CMK (cell line): ENCODE measurements around the gene FARP1.

Source experiments
- DNase-seq: peaks from one replicate; pipeline ENCODE4 v3.0.0-alpha.2; 2010; ENCODE audit warnings: low read depth

FARP1 gene

DNA sequence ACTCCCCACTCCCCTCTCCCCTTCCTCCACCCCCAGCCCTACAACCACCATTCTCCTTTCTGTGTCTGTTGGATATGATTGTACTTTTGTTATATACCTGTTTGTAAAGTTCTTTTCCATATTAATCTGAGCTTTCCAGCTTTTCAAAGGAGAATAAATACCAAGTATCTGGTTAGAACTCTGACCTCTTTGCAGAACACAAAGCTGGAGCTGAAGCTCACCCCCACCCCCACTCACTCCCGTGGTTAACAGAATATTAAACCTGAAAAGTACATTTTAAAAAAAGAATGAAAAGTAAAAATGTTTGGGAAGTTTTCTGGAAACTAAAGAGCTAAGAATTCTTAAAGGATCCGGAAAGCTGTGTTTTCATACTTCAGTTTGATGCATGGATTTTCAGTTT, 189.3 kb downstream of the FARP1 start:
- no peak for DNase-seq

DNA sequence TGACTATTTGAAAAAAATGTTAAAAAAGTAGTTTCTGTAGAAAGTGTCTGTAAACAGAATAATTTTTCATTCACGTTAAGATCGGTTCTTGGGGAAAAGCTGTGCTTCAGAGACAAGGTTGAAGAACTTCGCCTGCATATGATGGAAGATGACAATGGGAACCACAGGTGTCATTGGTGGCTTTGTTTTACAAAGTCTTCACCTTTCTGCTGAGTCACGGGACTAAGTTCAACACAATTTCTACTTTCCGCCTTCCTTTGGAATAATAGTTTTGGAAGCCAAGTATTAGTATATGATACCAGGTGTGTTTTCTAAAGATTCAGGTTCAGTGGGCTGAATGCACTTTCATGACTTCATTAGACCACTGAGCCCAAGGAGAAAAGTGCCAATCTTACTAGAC, 189.8 kb downstream of the FARP1 start:
- no peak for DNase-seq

DNA sequence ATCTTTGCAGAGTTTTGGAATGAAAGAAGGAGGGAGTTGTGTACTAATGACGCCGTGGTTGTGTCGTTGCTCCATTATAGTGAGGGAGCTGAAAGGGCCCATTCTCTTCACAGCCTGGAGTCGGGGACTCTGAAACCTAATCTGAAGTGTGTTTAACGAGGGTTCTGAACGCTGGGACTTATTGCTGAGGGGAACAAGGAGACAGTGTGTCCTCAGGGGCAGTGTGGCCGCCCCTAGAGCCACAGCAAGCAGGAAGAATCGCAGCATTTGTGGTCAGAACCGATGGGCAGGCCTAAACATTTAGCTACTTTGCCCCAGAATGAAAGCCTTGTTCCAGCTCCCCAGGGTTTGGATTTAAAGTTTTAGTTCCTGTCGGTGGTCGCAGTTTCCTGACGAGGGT, 190.6 kb downstream of the FARP1 start:
- DNase-seq, result no peak

DNA sequence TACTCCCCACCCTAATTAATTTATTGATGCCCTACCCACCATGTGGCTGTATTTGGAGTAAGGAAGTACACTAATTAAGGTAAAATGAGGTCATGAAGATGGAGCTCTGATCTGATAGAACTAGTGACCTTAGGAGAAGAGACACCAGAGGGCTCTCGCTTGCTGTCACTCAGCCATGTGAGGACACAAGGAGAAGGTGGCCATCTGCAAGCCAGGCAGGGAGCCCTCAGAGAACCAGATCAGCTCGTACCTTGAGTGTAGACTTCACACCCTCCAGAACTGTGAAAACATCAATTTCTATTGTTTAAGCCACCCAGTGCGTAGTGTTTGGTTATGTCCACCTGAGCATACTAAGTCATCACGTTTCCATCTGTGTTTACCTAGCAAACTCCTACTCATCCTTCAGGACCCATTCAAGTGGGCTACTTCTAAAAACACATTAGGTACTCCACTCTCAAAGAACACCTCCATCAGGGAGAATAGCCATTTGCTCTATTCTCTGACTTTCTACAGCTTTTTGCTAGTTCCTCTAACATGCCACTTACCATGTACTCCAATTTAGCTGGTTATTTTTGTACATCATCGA, 191.8 kb downstream of the FARP1 start:
- no peak for DNase-seq

DNA sequence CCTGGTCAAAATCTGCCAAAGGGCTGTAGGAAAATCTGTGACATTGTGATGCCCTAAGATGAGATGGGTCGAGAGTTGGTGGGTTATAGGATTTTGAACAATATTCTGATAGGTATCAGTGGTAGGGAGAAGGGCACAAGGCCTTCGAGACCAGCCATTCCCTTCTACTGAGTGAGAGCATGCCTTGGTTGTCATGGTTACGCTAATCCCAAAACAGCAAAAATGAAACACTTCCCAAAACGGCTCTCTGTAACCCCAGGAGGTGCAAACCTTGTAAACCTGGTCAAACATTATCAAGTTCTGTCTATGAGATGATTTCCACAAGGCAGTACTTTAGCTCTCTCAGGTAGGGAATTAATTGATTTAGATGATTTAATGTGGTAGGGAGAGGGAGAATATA, 192.8 kb downstream of the FARP1 start:
- DNase-seq, result no peak

DNA sequence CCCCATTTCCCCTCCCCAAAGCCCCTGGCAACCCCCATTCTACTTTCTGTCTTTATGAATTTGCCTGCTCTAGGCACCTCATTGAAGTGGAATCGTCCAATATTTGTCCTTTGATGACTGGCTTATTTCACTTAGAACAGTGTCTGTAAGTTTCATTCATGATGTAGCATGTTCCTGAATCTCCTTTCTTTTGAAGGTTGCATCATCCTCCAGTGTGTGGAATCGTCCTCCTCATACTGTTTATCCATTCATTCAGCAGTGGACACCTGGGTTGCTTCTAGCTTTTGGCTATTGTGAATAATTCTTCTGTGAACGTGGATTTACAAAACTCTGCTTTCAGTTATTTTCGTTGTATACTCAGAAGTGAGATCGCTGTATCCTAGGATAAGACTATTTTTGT, 195.4 kb downstream of the FARP1 start:
- DNase-seq, result no peak

DNA sequence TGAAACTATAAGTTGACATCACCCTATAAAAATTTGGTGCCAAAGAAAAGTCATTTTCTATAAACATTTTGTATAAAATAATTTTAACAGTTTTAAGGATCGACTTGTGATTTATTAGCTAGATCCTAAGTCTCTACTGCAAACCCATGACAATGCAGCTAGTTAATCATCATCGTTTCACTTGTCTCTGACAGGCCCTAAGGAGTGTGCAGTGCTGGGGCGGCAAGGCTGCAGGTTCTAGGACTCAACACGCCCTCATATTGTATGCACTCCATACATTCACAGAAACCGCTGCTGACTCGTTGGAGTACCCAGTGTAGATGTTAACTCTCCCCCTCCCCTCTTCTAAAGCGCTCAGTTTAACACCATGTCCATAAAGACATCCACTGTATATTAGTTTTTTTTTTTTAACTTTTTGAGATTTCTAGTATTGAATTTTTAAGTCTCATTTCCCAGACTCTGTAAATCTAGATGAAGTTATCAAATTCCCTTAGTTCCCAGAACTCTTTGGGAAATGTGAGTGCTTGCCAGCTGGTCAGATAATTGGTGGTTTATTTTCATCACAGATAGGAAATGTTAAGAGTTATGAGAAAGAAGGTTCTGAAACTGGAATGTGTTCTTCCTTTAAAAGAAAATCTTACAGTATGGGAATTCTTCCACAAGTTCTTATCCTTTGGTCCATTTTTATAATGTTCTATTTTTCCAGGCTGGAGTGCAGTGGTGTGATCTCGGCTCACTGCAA, 197.0 kb downstream of the FARP1 start:
- no peak for DNase-seq

DNA sequence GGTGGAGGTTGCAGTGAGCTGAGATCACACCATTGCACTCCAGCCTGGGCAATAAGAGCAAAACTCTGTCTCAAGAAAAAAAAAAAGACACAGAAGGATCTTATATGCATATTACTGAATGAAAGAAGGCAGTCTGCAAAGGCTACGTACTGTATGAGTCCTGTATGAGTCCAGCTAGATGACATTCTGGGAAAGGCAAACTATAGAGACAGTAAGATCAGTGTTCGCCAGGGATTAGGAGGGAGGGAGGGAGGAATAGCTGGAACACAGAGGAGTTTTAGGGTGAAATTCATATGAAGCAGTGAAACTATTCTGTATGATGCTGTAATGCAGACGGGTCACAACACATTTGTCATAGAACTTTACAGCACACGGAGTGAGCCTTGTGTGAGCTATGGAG, 200.1 kb downstream of the FARP1 start:
- DNase-seq, result no peak

DNA sequence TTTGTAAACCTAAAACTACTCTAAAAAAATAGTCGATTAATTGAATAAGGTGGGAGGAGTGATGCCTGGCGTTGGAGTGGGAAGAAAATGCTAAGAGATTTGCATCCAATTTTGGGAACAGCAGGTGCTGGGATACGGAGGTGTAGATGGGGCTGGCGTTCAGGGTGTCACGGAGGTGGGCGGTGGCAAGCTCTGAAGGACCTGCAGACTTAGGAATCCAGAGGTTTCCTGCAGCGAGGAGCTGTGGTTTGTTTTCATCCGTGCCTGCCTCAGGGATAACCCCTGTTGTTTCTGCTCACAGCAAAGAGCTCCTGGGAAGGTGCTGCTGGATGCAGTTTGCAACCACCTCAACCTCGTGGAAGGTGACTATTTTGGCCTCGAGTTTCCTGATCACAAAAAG, 200.6 kb downstream of the FARP1 start:
- DNase-seq, result no peak

DNA sequence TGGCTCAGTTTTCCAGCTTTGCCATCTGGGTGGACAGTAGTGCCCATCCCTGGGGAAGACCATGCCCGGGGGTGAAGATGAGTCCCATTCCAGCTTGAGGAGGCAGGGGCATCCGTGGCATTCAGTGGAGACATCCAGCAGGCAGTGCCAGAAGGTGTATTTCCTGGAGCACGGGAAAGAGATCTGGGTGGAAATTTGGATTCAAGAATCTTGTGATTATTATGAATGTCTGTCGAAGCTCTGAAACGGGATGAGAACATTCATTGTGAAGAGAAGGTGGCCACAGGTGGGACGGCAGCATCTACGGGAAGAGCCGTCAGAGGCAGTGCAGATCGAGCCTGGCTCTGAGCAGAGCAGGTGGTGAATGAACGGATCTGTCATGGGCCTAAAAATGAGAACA, 201.5 kb downstream of the FARP1 start:
- DNase-seq, result no peak

DNA sequence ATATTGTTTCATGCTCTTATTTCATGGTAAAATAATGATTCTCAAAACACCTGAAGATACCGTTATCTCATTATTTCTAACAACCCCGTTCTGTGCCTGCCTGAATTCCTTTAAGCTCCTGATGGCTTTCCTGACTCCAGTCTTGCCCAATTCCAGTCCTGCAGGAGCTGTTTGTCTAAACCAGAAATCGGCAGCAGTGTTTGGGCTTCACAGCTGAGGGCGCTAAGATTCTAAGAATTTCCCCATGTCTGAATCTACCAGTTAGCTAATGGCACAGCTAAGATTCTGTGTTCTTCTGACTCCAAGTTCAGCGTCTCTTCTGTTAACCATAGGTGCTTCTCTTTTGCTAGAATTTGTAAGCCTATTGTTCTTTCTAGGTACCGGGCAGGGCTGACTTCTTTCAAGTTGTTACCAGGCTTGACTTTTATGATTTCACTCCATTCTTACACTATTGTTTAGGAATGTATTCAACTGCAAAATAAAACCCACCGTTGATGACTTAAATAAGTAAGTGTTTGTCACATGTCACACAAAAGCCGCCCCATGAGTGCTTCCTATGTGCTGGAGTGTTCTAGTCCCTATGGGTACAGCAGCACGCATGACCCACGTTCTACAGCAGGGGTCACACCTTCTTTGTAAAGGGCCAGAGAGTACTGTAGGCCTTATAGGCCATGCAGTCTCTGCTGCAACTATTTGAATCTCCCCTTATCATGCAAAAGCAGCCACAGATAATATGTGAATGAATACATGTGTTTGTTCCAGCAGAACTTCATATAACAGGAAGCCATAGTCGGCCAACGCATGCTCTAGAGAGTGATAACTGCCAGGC, 202.4 kb downstream of the FARP1 start:
- DNase-seq, result no peak

DNA sequence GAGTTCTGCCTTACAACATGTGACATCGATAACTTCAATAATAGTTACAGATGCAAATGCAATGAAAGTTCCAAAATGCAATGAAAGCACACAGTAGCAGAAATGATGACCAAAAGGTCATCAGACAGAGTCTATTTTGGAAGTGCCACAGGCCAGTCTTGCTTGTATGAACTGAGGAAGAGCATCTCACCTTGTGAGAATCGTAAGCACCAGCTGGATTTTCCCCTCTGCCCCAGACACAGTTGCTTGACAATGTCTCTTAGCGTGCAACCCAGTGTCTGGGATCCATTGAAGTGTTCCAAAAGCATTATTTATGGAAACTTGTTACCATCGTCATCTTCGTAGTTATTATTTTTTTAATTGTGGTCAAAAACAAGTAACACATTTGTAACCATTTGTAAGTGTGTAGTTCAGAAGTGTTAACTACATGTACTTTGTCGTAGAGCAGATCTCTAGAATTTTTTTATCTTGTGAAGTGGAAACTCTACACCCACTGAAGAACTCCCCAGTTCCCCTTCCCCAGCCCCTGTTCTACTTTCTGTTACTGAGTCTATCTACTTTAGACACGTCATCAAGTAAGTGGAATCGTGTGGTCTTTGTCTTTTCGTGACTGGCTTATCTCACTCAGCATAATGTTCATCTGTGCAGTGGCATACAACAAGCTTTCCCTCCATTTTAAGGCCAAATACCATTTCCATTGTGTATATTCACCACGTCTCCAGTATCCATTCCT, 204.2 kb downstream of the FARP1 start:
- no peak for DNase-seq

DNA sequence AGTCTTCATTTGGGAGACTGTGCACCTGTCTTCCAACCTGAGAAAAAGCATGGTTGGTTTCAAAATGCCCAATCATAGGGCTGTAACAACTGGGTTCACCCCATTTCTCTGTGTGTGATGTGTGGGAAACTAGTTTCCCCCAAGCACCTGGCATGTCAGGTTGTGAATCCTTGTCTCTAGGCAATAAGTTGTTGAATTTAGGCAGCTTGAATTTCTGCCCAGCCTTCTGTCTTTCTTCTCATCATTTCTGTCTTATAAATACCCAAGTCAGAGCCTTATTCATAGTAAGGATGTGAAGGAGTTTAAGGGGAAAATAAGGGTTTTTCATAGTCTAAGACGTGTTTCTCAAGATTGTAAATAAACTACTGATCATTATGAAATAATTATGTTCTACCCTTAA, 204.9 kb downstream of the FARP1 start:
- no peak for DNase-seq

DNA sequence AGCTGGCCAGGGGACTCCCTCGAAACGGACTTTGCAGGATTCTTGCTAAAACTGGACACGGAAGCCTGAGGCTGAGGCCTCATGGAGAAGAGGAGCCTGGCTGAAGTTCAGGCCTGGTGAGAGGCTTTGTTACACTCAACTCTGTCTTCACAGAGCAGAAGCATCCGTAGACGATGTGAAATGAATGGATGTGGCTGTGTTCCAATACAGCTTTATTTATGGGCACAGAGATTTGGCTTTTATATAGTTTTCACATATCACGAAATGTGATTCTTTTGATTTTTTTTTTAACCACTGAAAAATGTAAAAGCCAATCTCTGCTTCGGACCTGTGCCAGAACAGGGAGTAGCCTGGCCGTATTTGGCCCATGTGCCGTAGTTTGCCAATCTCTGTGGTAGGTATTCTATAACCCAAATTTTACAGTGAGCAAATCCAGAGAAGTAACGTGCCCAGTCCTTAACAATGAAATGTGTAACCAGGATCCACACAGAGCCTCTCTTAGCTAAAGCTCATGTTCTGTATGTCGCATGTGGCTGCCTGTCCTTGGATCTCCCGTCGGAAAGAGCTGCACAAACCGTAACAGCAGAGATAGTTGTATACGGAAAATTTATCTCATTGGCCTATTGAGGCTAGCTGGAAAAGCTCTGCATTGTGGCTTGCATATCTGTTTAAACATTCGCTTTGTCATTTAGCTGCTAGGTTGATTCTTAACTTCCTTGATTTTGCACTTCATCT, 205.7 kb downstream of the FARP1 start:
- no peak for DNase-seq

DNA sequence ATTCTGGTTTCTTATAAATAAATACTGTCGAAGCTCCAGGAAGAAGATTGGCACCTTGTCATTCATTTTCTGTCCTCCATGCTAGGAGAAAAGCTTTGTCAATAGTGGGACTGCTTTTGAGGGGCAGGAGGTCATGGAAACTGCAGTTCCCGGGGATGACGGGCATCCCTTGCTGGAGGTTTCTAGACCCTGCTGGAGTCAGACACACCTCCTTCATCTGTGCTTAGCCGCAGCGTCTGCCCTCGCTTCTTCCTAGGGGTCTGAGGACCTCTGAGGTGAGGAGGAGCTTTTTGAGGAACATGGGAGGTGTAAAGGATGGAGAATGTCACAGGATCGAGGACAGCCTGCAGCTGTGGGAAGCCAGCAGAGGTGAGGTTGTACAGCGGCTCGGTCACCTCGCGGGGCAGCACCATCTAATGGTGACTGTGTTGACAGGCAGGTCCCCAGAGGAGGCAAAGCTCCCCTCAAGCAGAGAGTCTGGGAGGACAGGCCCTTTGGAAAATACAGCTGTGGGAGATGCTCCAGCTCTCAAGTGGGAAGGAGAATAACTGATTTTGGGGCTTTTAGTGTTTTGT, 206.9 kb downstream of the FARP1 start:
- no peak for DNase-seq

DNA sequence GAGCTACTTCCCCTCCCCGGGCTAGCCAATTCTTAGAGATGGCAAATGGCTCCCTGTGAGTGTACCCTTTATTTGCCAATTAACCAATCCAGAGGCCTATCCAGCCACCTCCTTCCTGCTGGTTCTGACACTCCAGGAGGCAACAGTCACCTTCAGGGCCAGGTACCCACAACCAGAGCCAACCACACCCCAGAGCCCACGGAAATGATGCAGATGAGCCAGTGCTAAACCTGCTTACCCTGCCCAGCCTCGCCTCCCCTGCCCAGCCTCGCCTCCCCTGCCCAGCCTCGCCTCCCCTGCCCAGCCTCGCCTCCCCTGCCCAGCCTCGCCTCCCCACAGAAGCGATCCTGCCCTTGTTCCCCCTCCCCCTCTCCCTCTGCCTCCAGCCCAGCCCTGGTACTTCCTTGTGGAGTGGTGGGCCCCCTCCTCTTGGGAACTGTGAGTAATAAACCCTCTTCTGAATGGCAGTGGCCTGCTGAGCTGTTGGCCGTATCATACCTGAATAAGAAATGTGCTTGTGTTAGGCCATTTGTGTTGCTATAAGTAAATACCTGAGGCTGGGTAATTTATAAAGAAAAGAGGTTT, 207.9 kb downstream of the FARP1 start:
- DNase-seq, result no peak

DNA sequence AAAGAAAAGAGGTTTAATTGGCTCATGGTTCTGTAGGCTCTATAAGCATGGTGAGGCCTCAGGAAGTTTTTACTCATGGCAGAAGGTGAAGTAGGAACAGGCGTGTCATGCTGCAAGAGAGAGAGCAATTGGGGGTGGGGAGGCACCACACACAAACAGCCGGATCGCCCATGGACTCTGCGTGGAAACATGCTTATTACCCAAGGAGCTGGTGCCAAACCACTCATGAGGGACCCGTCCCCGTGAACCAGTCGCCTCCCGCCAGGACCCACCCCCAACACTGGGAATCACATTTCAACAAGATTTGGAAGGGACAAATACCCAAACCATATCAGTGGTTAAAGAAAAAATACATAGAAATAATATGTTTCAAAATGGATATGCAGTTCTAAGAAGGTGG, 208.7 kb downstream of the FARP1 start:
- no peak for DNase-seq

DNA sequence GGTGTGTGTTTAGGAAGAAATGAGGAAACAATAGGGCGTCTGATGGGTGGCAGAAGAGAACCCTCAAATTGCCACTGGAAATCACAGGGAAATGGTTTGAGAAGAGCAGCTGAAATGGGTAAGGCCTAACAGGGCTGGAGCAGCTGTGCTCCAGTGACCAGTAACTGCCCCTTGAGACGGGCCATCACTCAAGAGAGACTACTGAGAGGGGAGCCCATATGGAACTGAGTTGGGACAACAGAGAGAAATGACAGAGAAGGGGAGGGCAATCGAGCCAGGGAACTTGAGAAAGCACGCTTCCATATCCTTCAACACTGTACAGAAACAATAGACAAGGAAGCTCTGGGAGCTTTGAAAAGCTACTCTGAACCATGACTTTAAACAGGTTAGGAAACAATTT, 209.3 kb downstream of the FARP1 start:
- no peak for DNase-seq

DNA sequence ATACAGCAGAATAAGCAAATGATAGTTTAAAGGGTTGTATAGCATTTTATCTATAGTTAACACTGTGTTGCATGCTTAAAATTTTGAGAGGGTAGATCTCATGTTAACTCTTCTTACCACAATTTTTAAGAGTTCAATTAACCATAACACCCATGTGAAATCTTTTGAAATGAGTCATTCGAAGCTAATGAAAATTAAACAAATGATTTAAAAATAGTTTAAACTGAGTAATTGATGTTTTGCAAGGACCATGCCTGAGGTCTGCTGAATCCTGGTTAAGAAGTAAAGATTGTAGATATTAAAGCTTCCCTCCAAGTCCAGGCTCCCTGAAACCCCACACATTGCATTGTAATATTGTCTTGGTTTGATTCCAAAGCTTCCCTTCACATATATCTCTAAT, 210.9 kb downstream of the FARP1 start:
- no peak for DNase-seq

DNA sequence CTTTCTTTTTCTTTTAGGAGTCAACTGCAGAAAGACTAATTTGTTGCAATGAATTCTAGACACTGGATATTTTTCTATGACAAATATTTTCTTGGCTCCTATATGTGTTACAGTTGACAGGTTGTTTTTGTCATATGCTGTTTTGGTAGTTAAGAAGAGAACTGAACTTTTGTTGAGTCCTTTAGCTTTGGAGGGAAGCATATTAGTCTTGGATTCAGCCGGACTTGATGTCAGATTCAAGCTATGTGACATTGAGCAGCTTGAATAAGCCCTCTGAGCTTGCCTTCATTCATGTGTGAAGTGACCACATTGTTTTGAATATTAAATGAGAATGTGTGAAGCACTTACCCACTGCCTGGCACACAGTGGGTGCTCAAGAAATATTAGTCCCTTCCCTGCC, 216.0 kb downstream of the FARP1 start:
- DNase-seq, result no peak

DNA sequence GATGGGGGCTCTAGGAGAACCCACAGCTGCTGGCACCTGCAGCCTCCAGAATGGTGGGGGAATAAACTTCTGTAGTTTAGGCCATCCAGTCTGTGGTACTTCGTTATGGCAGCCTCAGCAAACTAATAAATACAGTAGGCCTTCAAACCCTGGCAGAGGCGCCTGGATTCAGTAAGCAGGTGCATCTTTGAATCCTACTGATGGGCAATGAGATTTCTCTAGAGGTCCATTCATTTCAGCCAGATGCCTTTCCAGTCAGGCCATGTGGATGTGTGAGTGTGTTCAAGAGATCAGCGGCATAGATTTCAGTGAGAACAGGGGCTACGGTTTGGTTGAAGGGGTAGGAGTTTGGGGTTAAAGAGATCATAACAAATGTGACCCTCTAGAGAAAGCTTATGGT, 217.7 kb downstream of the FARP1 start:
- no peak for DNase-seq
